SK-MEL-5 (cell line): ENCODE results near the gene ARHGAP11B. TPM values are rescaled to one million over a fixed set of nuclear protein-coding genes. Genes with fewer than 3 reads are reported as not detected.
"Not testable (repeated sequence)": the region's sequence is repeated elsewhere in the genome, so short reads cannot be mapped to it uniquely, and the experiment has no call there.

ENCODE experiments used
- DNase-seq: peaks from one replicate; pipeline ENCODE4 v3.0.0-alpha.2; 2016; ENCODE audit warnings: low read depth, low spot score
- in situ Hi-C: cut with HindIII; loops from 2 replicates; pipeline ENCODE4 v1.10.0; 2016; ENCODE audit warnings: low sequenced_read_pairs, high pct_unique_total_duplicates, low pct_unique_long_range_greater_than_20kb
- small RNA-seq, 2 experiments: library from RNA; depleted of rRNA; stranded (forward); fragments of <200 nt; gene quantifications; one replicate each; pipeline ENCODE3, GENCODE V24; 2014
- total RNA-seq: library from RNA; depleted of rRNA; stranded (reverse); fragments of >200 nt; shearing (Covaris generic); gene quantifications from 2 replicates; pipeline ENCODE4 v1.2.3, GENCODE V29; 2014; rRNA removed

Gene ARHGAP11B

GRCh38 chr15:30686651-30687050 is 60.7 kb downstream of the ARHGAP11B start:
- in situ Hi-C loops, DNase-seq: not testable (repeated sequence)

Small RNA genes within 50 kb of the gene (small RNA-seq; reads per million reads assigned to genes)
- gene RF00019 (0 reads per million in 2 experiments), gene RF00096 (0 reads per million in 2 experiments), gene RN7SL628P (0 reads per million in 2 experiments)

Other genes with a start within 250 kb of the ARHGAP11B start
- 0.40 and 1.9 TPM in 2 replicates for gene CHRFAM7A, start 232.6 kb upstream of the ARHGAP11B start, total RNA-seq
- gene GOLGA8R, start 211.9 kb upstream of the ARHGAP11B start, total RNA-seq = 0.05 and 0.08 TPM in 2 replicates
- gene GOLGA8Q, start 74.1 kb upstream of the ARHGAP11B start, total RNA-seq = 0.13 and 0.16 TPM in 2 replicates
- gene GOLGA8H, start 22.1 kb upstream of the ARHGAP11B start, total RNA-seq = 0.29 and 0.48 TPM in 2 replicates